Prostate gland (tissue), 2 donors: ENCODE measurements around the gene KIAA1755. TPM values are rescaled to one million over a fixed set of nuclear protein-coding genes. Genes with fewer than 3 reads are reported as not detected.

Experiments used
- DNase-seq: peaks from one replicate; pipeline ENCODE4 v3.0.0-alpha.2; 2019; ENCODE audit warnings: low spot score
- H3K27ac ChIP-seq, 2 donors: fragments of 200-600 bp; sonication (generic); 2 replicates each; pipeline ENCODE4 v1.5.1; 2017 to 2019
- H3K27me3 ChIP-seq: fragments of 200-600 bp; sonication (generic); replicated peaks from 2 replicates; pipeline ENCODE4 v1.5.1; 2019; ENCODE audit not compliant: insufficient read depth
- H3K36me3 ChIP-seq, 2 donors: fragments of 200-600 bp; sonication (generic); 1 replicate in 1 of 2; 2 replicates in 1 of 2; pipeline versions ENCODE4 v1.5.1 to v1.8.1; 2017 to 2019
- H3K4me1 ChIP-seq: fragments of 200-600 bp; sonication (generic); replicated peaks from 2 replicates; pipeline ENCODE4 v1.5.1; 2019
- H3K4me3 ChIP-seq, 2 donors: fragments of 200-600 bp; sonication (generic); 2 replicates each; pipeline ENCODE4 v1.5.1; 2017 to 2019
- H3K9me3 ChIP-seq: fragments of 200-600 bp; sonication (generic); 2 replicates; pipeline ENCODE4 v1.5.1; 2017
- CTCF ChIP-seq, 4 experiments: fragments of 200-600 bp in 2 of 4; fragments of 450-650 bp in 2 of 4; sonication (generic) in 2 of 4; IDR thresholded peaks; 1 replicate in 3 of 4; 2 replicates in 1 of 4; pipeline ENCODE4 v1.5.1; 2016 to 2019; ENCODE audit warnings: antibody characterized with exemption in 4 of 4, mild to moderate bottlenecking in 2 of 4, moderate library complexity in 2 of 4
- POLR2A ChIP-seq: fragments of 450-650 bp; IDR thresholded peaks from one replicate; pipeline ENCODE4 v1.6.1; 2016; ENCODE audit warnings: antibody characterized with exemption, mild to moderate bottlenecking
- POLR2AphosphoS5 ChIP-seq: sonication (generic); formaldehyde crosslinking; IDR thresholded peaks from one replicate; pipeline ENCODE4 v1.6.1; 2017; ENCODE audit warnings: antibody characterized with exemption
- WGBS: methylation state at CpG from one replicate; pipeline ENCODE4 v1.1.5; 2018; 5-methylcytosine and 5-hydroxymethylcytosine counted together
- intact Hi-C: fragments of 100-400 bp; cut with DNase I; formaldehyde crosslinking; loops from one replicate; pipeline ENCODE4 v1.14.2; 2022
- total RNA-seq, 2 donors: library from RNA; depleted of rRNA; stranded (reverse); fragments of >200 nt; gene quantifications; one replicate each; pipeline ENCODE4 v1.1.0, GENCODE V29; 2016

The KIAA1755 gene
- total RNA-seq, 2 donors from 2014 or later, result 5.0 to 10.8 TPM

GRCh38 chr20:38269715-38270114 is 9.2 kb upstream of the KIAA1755 start:
- H3K36me3 ChIP-seq, result no peaks in the 10 kb centered on the region
- TF ChIP-seq POLR2AphosphoS5 (no peak), CTCF (IDR thresholded peaks at IDR 0.05) (no peak), POLR2A (no peak)
- 69% methylated on average over 6 of the region's 6 CpGs for WGBS
- no peak overlapping the region for H3K27ac ChIP-seq
- intact Hi-C loops, result no loop called here
- no peak overlapping the region for H3K4me3 ChIP-seq
- H3K9me3 ChIP-seq, result no peaks in the 10 kb centered on the region
- DNase-seq, result no peak
- no peaks in the 10 kb centered on the region for H3K4me1 ChIP-seq
- H3K27me3 ChIP-seq, result no peaks in the 10 kb centered on the region

GRCh38 chr20:38269040-38269439 is 8.5 kb upstream of the KIAA1755 start:
- H3K27ac ChIP-seq, result no peak overlapping the region
- H3K27me3 ChIP-seq, result no peaks in the 10 kb centered on the region
- DNase-seq, result no peak
- H3K4me1 ChIP-seq, result no peaks in the 10 kb centered on the region
- no peaks in the 10 kb centered on the region for H3K9me3 ChIP-seq
- H3K4me3 ChIP-seq, result no peak overlapping the region
- H3K36me3 ChIP-seq, result no peaks in the 10 kb centered on the region
- 95% methylated on average over 3 of the region's 3 CpGs for WGBS
- intact Hi-C loops, result no loop called here
- no peak for TF ChIP-seq POLR2AphosphoS5
- no peak for TF ChIP-seq CTCF (IDR thresholded peaks at IDR 0.05)
- no peak for TF ChIP-seq POLR2A

- intact Hi-C loops, result no loop called here
- DNase-seq, result no peak
- 84% methylated on average over 5 of the region's 5 CpGs for WGBS
- Histone ChIP-seq H3K27me3 (no peaks in the 10 kb centered on the region), H3K4me1 (no peaks in the 10 kb centered on the region), H3K9me3 (no peaks in the 10 kb centered on the region), H3K36me3 (no peaks in the 10 kb centered on the region), H3K27ac (no peak overlapping the region), H3K4me3 (no peak overlapping the region)
- no peak for TF ChIP-seq POLR2A
- no peak for TF ChIP-seq CTCF (IDR thresholded peaks at IDR 0.05)
- no peak for TF ChIP-seq POLR2AphosphoS5
Observed at GRCh38 chr20:38267901-38268514, 7.5 kb upstream of the KIAA1755 start.

- no peaks in the 10 kb centered on the region for H3K27me3 ChIP-seq
- no peaks in the 10 kb centered on the region for H3K4me1 ChIP-seq
Observed at GRCh38 chr20:38267296-38267695, 6.8 kb upstream of the KIAA1755 start.

More at GRCh38 chr20:38267296-38267695, 6.8 kb upstream of the KIAA1755 start:
- DNase-seq, result no peak
- Histone ChIP-seq H3K4me3 (no peak overlapping the region), H3K9me3 (no peaks in the 10 kb centered on the region), H3K36me3 (no peaks in the 10 kb centered on the region), H3K27ac (no peak overlapping the region)
- intact Hi-C loops, result no loop called here
- 73% methylated on average over 2 of the region's 2 CpGs for WGBS
- TF ChIP-seq POLR2A, result no peak
- no peak for TF ChIP-seq CTCF (IDR thresholded peaks at IDR 0.05)
- no peak for TF ChIP-seq POLR2AphosphoS5
